Astrocyte (in vitro differentiated cells and primary cell): Measurements from ENCODE around the gene CRISPLD2.

Experiments used
- EZH2 ChIP-seq: IDR thresholded peaks from 2 replicates; pipeline ENCODE4 v1.6.1; 2012; ENCODE audit warnings: mild to moderate bottlenecking, low read length, inconsistent platforms; ENCODE audit not compliant: insufficient read depth
- TF ChIP-seq, protein P1 (sequence below): IDR thresholded peaks from 2 replicates; pipeline ENCODE4 v1.5.1; 2011; ENCODE audit warnings: low read depth, mild to moderate bottlenecking, inconsistent platforms, low read length, moderate library complexity; ENCODE audit not compliant: insufficient read depth

DNA sequence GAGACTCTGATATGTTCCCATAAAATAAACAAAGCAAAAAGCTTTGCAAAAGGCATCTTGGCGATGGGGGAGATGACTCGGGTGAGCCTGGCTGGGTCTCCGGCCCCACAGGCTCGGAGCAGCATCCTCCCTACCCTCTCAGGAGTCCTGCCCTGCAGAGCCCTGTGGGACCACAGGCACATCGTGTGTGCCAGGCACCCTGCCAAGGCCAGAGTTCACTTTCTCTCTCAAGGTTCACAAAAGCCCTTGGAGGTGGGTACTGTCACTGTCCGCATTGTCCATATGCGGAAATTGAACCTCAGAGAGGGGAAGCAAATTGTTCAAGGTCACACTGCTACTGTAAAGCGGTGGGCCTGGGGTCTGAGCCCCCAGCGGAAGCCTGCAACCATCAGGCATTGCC is 48.5 kb downstream of the CRISPLD2 start:
- TF ChIP-seq EZH2: no peak
- TF ChIP-seq, protein P1, sequence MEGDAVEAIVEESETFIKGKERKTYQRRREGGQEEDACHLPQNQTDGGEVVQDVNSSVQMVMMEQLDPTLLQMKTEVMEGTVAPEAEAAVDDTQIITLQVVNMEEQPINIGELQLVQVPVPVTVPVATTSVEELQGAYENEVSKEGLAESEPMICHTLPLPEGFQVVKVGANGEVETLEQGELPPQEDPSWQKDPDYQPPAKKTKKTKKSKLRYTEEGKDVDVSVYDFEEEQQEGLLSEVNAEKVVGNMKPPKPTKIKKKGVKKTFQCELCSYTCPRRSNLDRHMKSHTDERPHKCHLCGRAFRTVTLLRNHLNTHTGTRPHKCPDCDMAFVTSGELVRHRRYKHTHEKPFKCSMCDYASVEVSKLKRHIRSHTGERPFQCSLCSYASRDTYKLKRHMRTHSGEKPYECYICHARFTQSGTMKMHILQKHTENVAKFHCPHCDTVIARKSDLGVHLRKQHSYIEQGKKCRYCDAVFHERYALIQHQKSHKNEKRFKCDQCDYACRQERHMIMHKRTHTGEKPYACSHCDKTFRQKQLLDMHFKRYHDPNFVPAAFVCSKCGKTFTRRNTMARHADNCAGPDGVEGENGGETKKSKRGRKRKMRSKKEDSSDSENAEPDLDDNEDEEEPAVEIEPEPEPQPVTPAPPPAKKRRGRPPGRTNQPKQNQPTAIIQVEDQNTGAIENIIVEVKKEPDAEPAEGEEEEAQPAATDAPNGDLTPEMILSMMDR: no peak
